Left ventricle myocardium superior (tissue), 1 donor: ENCODE data around the gene KIF2A. TPM values are rescaled to one million over a fixed set of nuclear protein-coding genes. Genes with fewer than 3 reads are reported as not detected.

ENCODE experiments used
- ATAC-seq: fragments of 200-7000 bp; cut with Tn5 transposase; one replicate; pipeline ENCODE4 v1.9.1; 2020; ENCODE audit warnings: mild to moderate bottlenecking, moderate library complexity
- DNase-seq: peaks from one replicate; pipeline ENCODE4 v3.0.0-alpha.2; 2020
- intact Hi-C: fragments of 100-400 bp; cut with micrococcal nuclease; formaldehyde crosslinking; loops from one replicate; pipeline ENCODE4 v1.11.0; 2022
- total RNA-seq: library from RNA; stranded (reverse); fragmentation: NEBNext Ultra II Directional; extraction: Animal tissue kit (Norgen Biotek cat#: 25700); gene quantifications from one replicate; pipeline ENCODE4 v1.2.1, GENCODE V29; 2021
- donor health status: DM: no; HTN: yes; CAD: no; lungs with severe emphysema.

Gene KIF2A
- total RNA-seq, 1 donor from 2014 or later, result 9.3 TPM

GRCh38 chr5:62362701-62363100 lies 56.7 kb downstream of the KIF2A start:
- no peak for ATAC-seq
- DNase-seq, result no peak

GRCh38 chr5:62369039-62369438 lies 63.0 kb downstream of the KIF2A start:
- intact Hi-C loops, result no loop called here
- DNase-seq (no peak), ATAC-seq (no peak)

More at GRCh38 chr5:62362701-62363100, 56.7 kb downstream of the KIF2A start:
- intact Hi-C loops, result no loop called here

GRCh38 chr5:62371409-62371808 lies 65.4 kb downstream of the KIF2A start:
- no peak for DNase-seq
- ATAC-seq, result no peak
- intact Hi-C loops, result no loop called here

GRCh38 chr5:62372600-62372999 lies 66.6 kb downstream of the KIF2A start:
- DNase-seq (no peak), ATAC-seq (no peak)
- intact Hi-C loops, result no loop called here

- ATAC-seq, result no peak
- intact Hi-C loops, result no loop called here
Observed at GRCh38 chr5:62373382-62373781, 67.4 kb downstream of the KIF2A start.

GRCh38 chr5:62374090-62374489 lies 68.1 kb downstream of the KIF2A start:
- intact Hi-C loops, result no loop called here

More at GRCh38 chr5:62373382-62373781, 67.4 kb downstream of the KIF2A start:
- no peak for DNase-seq

GRCh38 chr5:62375627-62376026 lies 69.6 kb downstream of the KIF2A start:
- no peak for ATAC-seq
- DNase-seq, result no peak
- intact Hi-C loops, result no loop called here

More at GRCh38 chr5:62374090-62374489, 68.1 kb downstream of the KIF2A start:
- ATAC-seq (no peak), DNase-seq (no peak)

GRCh38 chr5:62376064-62376463 lies 70.1 kb downstream of the KIF2A start:
- intact Hi-C loops, result no loop called here
- DNase-seq (no peak), ATAC-seq (no peak)

GRCh38 chr5:62385131-62385530 lies 79.1 kb downstream of the KIF2A start:
- DNase-seq (no peak), ATAC-seq (no peak)
- intact Hi-C loops, result no loop called here

- intact Hi-C loops, result no loop called here
- no peak for ATAC-seq
- no peak for DNase-seq
Observed at GRCh38 chr5:62385816-62386400, 79.9 kb downstream of the KIF2A start.

- ATAC-seq (peak; percentile 80), DNase-seq (no peak)
- intact Hi-C loops, result no loop called here
Observed at GRCh38 chr5:62386824-62387223, 80.8 kb downstream of the KIF2A start.

- ATAC-seq (no peak), DNase-seq (no peak)
- intact Hi-C loops, result no loop called here
Observed at GRCh38 chr5:62395210-62395950, 89.4 kb downstream of the KIF2A start.

GRCh38 chr5:62403411-62404250 lies 97.6 kb downstream of the KIF2A start, which contains the start of gene DIMT1:
Gene DIMT1 (minus strand): TSS chr5:62403905. CDS start chr5:62403772, 133 bp downstream.
- ATAC-seq (peak; percentile 99), DNase-seq (peak; percentile 94)
- intact Hi-C loops, result no loop called here

- DNase-seq (peak; percentile 98), ATAC-seq (peak; percentile 99)
- intact Hi-C loops, result no loop called here
Observed at GRCh38 chr5:62412549-62413329, 106.7 kb downstream of the KIF2A start, which contains the start of gene IPO11. Gene IPO11 (plus strand): TSS chr5:62412763. CDS start chr5:62437280, 24,517 bp downstream.

- intact Hi-C loops, result no loop called here
- ATAC-seq, result no peak
- no peak for DNase-seq
Observed at GRCh38 chr5:62413711-62414110, 107.7 kb downstream of the KIF2A start.

GRCh38 chr5:62418462-62419076 lies 112.6 kb downstream of the KIF2A start:
- no peak for DNase-seq
- ATAC-seq, result peak; percentile 84
- intact Hi-C loops, result no loop called here

- ATAC-seq (no peak), DNase-seq (no peak)
- intact Hi-C loops, result no loop called here
Observed at GRCh38 chr5:62419609-62420008, 113.6 kb downstream of the KIF2A start.

- DNase-seq (no peak), ATAC-seq (no peak)
- intact Hi-C loops, result no loop called here
Observed at GRCh38 chr5:62421414-62421813, 115.4 kb downstream of the KIF2A start.

- ATAC-seq (no peak), DNase-seq (no peak)
- intact Hi-C loops, result no loop called here
Observed at GRCh38 chr5:62424763-62425162, 118.8 kb downstream of the KIF2A start.
